MCF 10A (cell line): ENCODE data around the gene NAALADL2. TPM values are rescaled to one million over a fixed set of nuclear protein-coding genes. Genes with fewer than 3 reads are reported as not detected.

Source experiments
- BruUV-seq: library from RNA; stranded (reverse); fragments of 400-500 nt; replicated peaks from 2 replicates; lab custom pipeline; 2021; lab: Mats Ljungman, UMichigan
- CTCF ChIA-PET: fragments of 300-600 bp; sonication (Branson Sonifier 250); formaldehyde crosslinking; extraction: SDS; loops from one replicate; lab custom pipeline; 2021; ENCODE audit warnings: antibody characterized with exemption, inconsistent platforms; lab: Yijun Ruan, JAX
- POLR2A ChIA-PET: fragments of 300-600, 350-650 bp; sonication (Branson Sonifier 250); formaldehyde crosslinking; extraction: SDS; loops from one replicate; lab custom pipeline; 2020; ENCODE audit warnings: antibody characterized with exemption, inconsistent platforms; lab: Yijun Ruan, JAX
- DNase-seq: peaks from one replicate; pipeline ENCODE4 v3.0.0-alpha.2; 2018; ENCODE audit not compliant: unreplicated experiment
- H3K27ac Mint-ChIP-seq: one replicate; pipeline ENCODE4 v1.8.0; 2022; ENCODE audit warnings: mild to moderate bottlenecking, low read depth, mixed read lengths; ENCODE audit not compliant: unreplicated experiment
- H3K27me3 Mint-ChIP-seq: one replicate; pipeline ENCODE4 v1.8.0; 2022; ENCODE audit warnings: mixed read lengths; ENCODE audit not compliant: insufficient read depth, unreplicated experiment
- H3K36me3 Mint-ChIP-seq: one replicate; pipeline ENCODE4 v1.8.0; 2022; ENCODE audit warnings: mild to moderate bottlenecking, moderate library complexity, mixed read lengths; ENCODE audit not compliant: insufficient read depth, unreplicated experiment
- H3K4me1 Mint-ChIP-seq: one replicate; pipeline ENCODE4 v1.8.0; 2022; ENCODE audit warnings: mixed read lengths; ENCODE audit not compliant: insufficient read depth, unreplicated experiment
- H3K4me3 Mint-ChIP-seq: one replicate; pipeline ENCODE4 v1.8.0; 2022; ENCODE audit warnings: mild to moderate bottlenecking, moderate library complexity, mixed read lengths; ENCODE audit not compliant: unreplicated experiment
- H3K9me3 Mint-ChIP-seq: one replicate; pipeline ENCODE4 v1.8.0; 2022; ENCODE audit warnings: mixed read lengths; ENCODE audit not compliant: unreplicated experiment
- CTCF ChIP-seq: fragments of 200-600 bp; IDR thresholded peaks from one replicate; pipeline ENCODE4 v1.8.0; 2022; ENCODE audit warnings: antibody characterized with exemption, mild to moderate bottlenecking; ENCODE audit not compliant: unreplicated experiment
- intact Hi-C: fragments of 100-400 bp; cut with micrococcal nuclease; formaldehyde crosslinking; loops from 2 replicates; pipeline ENCODE4 v1.14.1; 2022
- total RNA-seq: library from RNA; stranded (reverse); gene quantifications from 2 replicates; pipeline ENCODE4 v1.2.3, GENCODE V29; 2022

The NAALADL2 gene
- total RNA-seq, 1 experiment from 2014 or later = 4.2 TPM

DNA sequence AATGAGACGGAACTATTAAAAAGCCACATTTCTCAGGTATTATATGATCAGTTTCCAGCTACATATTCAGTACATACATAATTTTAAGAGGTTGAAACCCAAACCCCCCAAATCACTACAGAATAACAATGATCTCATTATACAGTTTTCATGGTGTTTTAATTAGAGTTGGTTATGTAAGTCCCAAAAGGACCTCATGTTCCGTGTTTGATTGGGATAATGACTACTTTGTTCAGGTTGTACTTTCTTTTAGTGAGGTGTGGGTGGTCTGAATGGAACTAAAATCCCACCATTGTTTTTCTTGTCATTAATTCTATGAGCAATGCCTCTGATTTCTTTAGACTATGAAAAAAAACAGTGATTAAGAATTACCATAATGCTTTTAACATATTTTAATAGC lies 905.6 kb downstream of the NAALADL2 start:
- no peaks in the 10 kb centered on the region for H3K4me1 Mint-ChIP-seq
- CTCF ChIA-PET = interaction anchor here (0.6 kb wide), 1 partner anchor 316 kb away, joined by 3 read pairs; no protein-coding TSS in a partner anchor
- intact Hi-C loops = no loop called here
- no peak for TF ChIP-seq CTCF
- DNase-seq = no peak
- H3K9me3 Mint-ChIP-seq = no peaks in the 10 kb centered on the region
- BruUV-seq = no TSS peak
- no peak overlapping the region for H3K27ac Mint-ChIP-seq
- no peak overlapping the region for H3K4me3 Mint-ChIP-seq
- POLR2A ChIA-PET = no interaction called here
- H3K27me3 Mint-ChIP-seq = no peaks in the 10 kb centered on the region
- H3K36me3 Mint-ChIP-seq = no peaks in the 10 kb centered on the region

- no peak for TF ChIP-seq CTCF
- intact Hi-C loops = no loop called here
- H3K4me1 Mint-ChIP-seq = no peaks in the 10 kb centered on the region
Observed at GRCh38 chr3:175770426-175770825, 911.3 kb downstream of the NAALADL2 start.

GRCh38 chr3:175777495-175777894 lies 918.4 kb downstream of the NAALADL2 start:
- intact Hi-C loops = no loop called here
- H3K27me3 Mint-ChIP-seq = no peaks in the 10 kb centered on the region
- H3K36me3 Mint-ChIP-seq = no peaks in the 10 kb centered on the region
- POLR2A ChIA-PET = no interaction called here
- no peak for DNase-seq
- no peaks in the 10 kb centered on the region for H3K4me1 Mint-ChIP-seq
- BruUV-seq = no TSS peak
- TF ChIP-seq CTCF = no peak
- H3K4me3 Mint-ChIP-seq = no peak overlapping the region
- H3K27ac Mint-ChIP-seq = no peak overlapping the region
- CTCF ChIA-PET = interaction anchor here (0.6 kb wide), 1 partner anchor 174 kb away, joined by 3 read pairs; no protein-coding TSS in a partner anchor
- no peaks in the 10 kb centered on the region for H3K9me3 Mint-ChIP-seq

More at GRCh38 chr3:175770426-175770825, 911.3 kb downstream of the NAALADL2 start:
- no TSS peak for BruUV-seq
- Mint-ChIP-seq H3K27me3 (no peaks in the 10 kb centered on the region), H3K36me3 (no peaks in the 10 kb centered on the region), H3K9me3 (no peaks in the 10 kb centered on the region), H3K27ac (no peak overlapping the region), H3K4me3 (no peak overlapping the region)
- CTCF ChIA-PET = no interaction called here
- POLR2A ChIA-PET = no interaction called here
- DNase-seq = no peak

- ChIA-PET CTCF (interaction anchor here (0.6 kb wide), 1 partner anchor 174 kb away, joined by 3 read pairs; no protein-coding TSS in a partner anchor), POLR2A (interaction anchor here (0.7 kb wide), 1 partner anchor 15 kb away, joined by 3 read pairs; no protein-coding TSS in a partner anchor)
- Mint-ChIP-seq H3K4me3 (no peak overlapping the region), H3K36me3 (no peaks in the 10 kb centered on the region), H3K27ac (no peak overlapping the region), H3K9me3 (no peaks in the 10 kb centered on the region), H3K4me1 (no peaks in the 10 kb centered on the region), H3K27me3 (no peaks in the 10 kb centered on the region)
- no TSS peak for BruUV-seq
- intact Hi-C loops = no loop called here
- no peak for TF ChIP-seq CTCF
- DNase-seq = no peak
Observed at GRCh38 chr3:175777965-175778364, 918.8 kb downstream of the NAALADL2 start.
